Dendritic cell treated with granulocyte-macrophage colony-stimulating factor and Interleukin-4, amounts not matched to agents 40 ng/mL and 50 ng/mL, for 4 days (primary cell): ENCODE data around the gene LARGE2.
A peak's percentile ranks its signal among the peaks of the same experiment; 100 is the strongest.

Source experiments
- H3K27ac Mint-ChIP-seq: one replicate; pipeline ENCODE4 v1.8.0; 2022; ENCODE audit warnings: mild to moderate bottlenecking, mixed read lengths
- H3K27me3 Mint-ChIP-seq: one replicate; pipeline ENCODE4 v1.8.0; 2022; ENCODE audit warnings: mild to moderate bottlenecking, mixed read lengths
- H3K36me3 Mint-ChIP-seq: one replicate; pipeline ENCODE4 v1.8.0; 2022; ENCODE audit warnings: low read depth, mixed read lengths
- H3K4me1 Mint-ChIP-seq: one replicate; pipeline ENCODE4 v1.8.0; 2022; ENCODE audit warnings: low read depth, mixed read lengths
- H3K4me3 Mint-ChIP-seq: one replicate; pipeline ENCODE4 v1.8.0; 2022; ENCODE audit warnings: mild to moderate bottlenecking, moderate library complexity, mixed read lengths
- H3K9me3 Mint-ChIP-seq: one replicate; pipeline ENCODE4 v1.8.0; 2022; ENCODE audit warnings: mixed read lengths
- intact Hi-C: fragments of 100-400 bp; cut with micrococcal nuclease; formaldehyde crosslinking; loops from one replicate; pipeline ENCODE4 v1.15.0; 2022

Gene LARGE2

GRCh38 chr11:45926536-45927331 is 4.3 kb downstream of the LARGE2 start:
- Mint-ChIP-seq H3K27ac (no peak overlapping the region), H3K4me1 (peaks cover 29% of the 10 kb centered on the region), H3K4me3 (no peak overlapping the region), H3K36me3 (peaks cover 16% of the 10 kb centered on the region), H3K9me3 (no peaks in the 10 kb centered on the region), H3K27me3 (peaks cover 45% of the 10 kb centered on the region)
- intact Hi-C loops: no loop called here

- no peak overlapping the region for H3K4me3 Mint-ChIP-seq
- intact Hi-C loops: no loop called here
- H3K27ac Mint-ChIP-seq: no peak overlapping the region
- no peaks in the 10 kb centered on the region for H3K9me3 Mint-ChIP-seq
- peaks cover 21% of the 10 kb centered on the region for H3K36me3 Mint-ChIP-seq
- H3K27me3 Mint-ChIP-seq: peaks cover 44% of the 10 kb centered on the region
- peaks cover 35% of the 10 kb centered on the region for H3K4me1 Mint-ChIP-seq
These were observed 4.9 kb downstream of the LARGE2 start for GRCh38 chr11:45927332-45927683.

- no peak overlapping the region for H3K27ac Mint-ChIP-seq
- intact Hi-C loops: no loop called here
- H3K27me3 Mint-ChIP-seq: peaks cover 44% of the 10 kb centered on the region
- H3K9me3 Mint-ChIP-seq: no peaks in the 10 kb centered on the region
- no peak overlapping the region for H3K4me3 Mint-ChIP-seq
- H3K36me3 Mint-ChIP-seq: peaks cover 23% of the 10 kb centered on the region
- peaks cover 39% of the 10 kb centered on the region for H3K4me1 Mint-ChIP-seq
These were observed 5.4 kb downstream of the LARGE2 start for GRCh38 chr11:45927684-45928413.

GRCh38 chr11:45928535-45929215 is 6.2 kb downstream of the LARGE2 start:
- Mint-ChIP-seq H3K27ac (no peak overlapping the region), H3K27me3 (peaks cover 39% of the 10 kb centered on the region), H3K4me3 (no peak overlapping the region), H3K9me3 (no peaks in the 10 kb centered on the region), H3K4me1 (peaks cover 42% of the 10 kb centered on the region), H3K36me3 (peaks cover 26% of the 10 kb centered on the region)
- intact Hi-C loops: loop anchor here (1.0 kb wide), 1 partner anchor 8 kb away; no protein-coding TSS in a partner anchor

- intact Hi-C loops: loop anchor here (1.0 to 10.0 kb wide), 2 partner anchors 9 to 45 kb away; partner anchors contain the start of gene MAPK8IP1
- Mint-ChIP-seq H3K4me1 (peaks cover 51% of the 10 kb centered on the region), H3K27me3 (peaks cover 32% of the 10 kb centered on the region), H3K27ac (peak overlapping the region; percentile 58), H3K4me3 (no peak overlapping the region), H3K36me3 (peaks cover 34% of the 10 kb centered on the region), H3K9me3 (no peaks in the 10 kb centered on the region)
These were observed 7.1 kb downstream of the LARGE2 start for GRCh38 chr11:45929486-45930030.

- H3K27me3 Mint-ChIP-seq: peaks cover 28% of the 10 kb centered on the region
- intact Hi-C loops: loop anchor here (10.0 kb wide), 1 partner anchor 45 kb away; the partner anchor contains the start of gene MAPK8IP1
- H3K4me3 Mint-ChIP-seq: peak overlapping the region; percentile 22
- peaks cover 57% of the 10 kb centered on the region for H3K4me1 Mint-ChIP-seq
- peaks cover 41% of the 10 kb centered on the region for H3K36me3 Mint-ChIP-seq
- H3K9me3 Mint-ChIP-seq: no peaks in the 10 kb centered on the region
- H3K27ac Mint-ChIP-seq: peak overlapping the region; percentile 58
These were observed 7.8 kb downstream of the LARGE2 start for GRCh38 chr11:45930031-45930794.

- Mint-ChIP-seq H3K9me3 (no peaks in the 10 kb centered on the region), H3K4me3 (no peak overlapping the region), H3K27ac (no peak overlapping the region), H3K27me3 (peaks cover 26% of the 10 kb centered on the region), H3K36me3 (peaks cover 42% of the 10 kb centered on the region), H3K4me1 (peaks cover 65% of the 10 kb centered on the region)
- intact Hi-C loops: loop anchor here (10.0 kb wide), 1 partner anchor 46 kb away; the partner anchor contains the start of gene MAPK8IP1
These were observed 8.6 kb downstream of the LARGE2 start for GRCh38 chr11:45930951-45931570.

- H3K27ac Mint-ChIP-seq: no peak overlapping the region
- H3K9me3 Mint-ChIP-seq: no peaks in the 10 kb centered on the region
- H3K27me3 Mint-ChIP-seq: peaks cover 21% of the 10 kb centered on the region
- peaks cover 46% of the 10 kb centered on the region for H3K36me3 Mint-ChIP-seq
- peaks cover 68% of the 10 kb centered on the region for H3K4me1 Mint-ChIP-seq
- intact Hi-C loops: loop anchor here (10.0 kb wide), 1 partner anchor 47 kb away; the partner anchor contains the start of gene MAPK8IP1
- no peak overlapping the region for H3K4me3 Mint-ChIP-seq
These were observed 9.3 kb downstream of the LARGE2 start for GRCh38 chr11:45931739-45932138.

GRCh38 chr11:45932217-45932616 is 9.8 kb downstream of the LARGE2 start:
- Mint-ChIP-seq H3K27me3 (peaks cover 21% of the 10 kb centered on the region), H3K4me3 (no peak overlapping the region), H3K4me1 (peaks cover 71% of the 10 kb centered on the region), H3K36me3 (peaks cover 51% of the 10 kb centered on the region), H3K27ac (no peak overlapping the region), H3K9me3 (no peaks in the 10 kb centered on the region)
- intact Hi-C loops: loop anchor here (10.0 kb wide), 1 partner anchor 47 kb away; the partner anchor contains the start of gene MAPK8IP1

GRCh38 chr11:45933131-45933831 is 10.8 kb downstream of the LARGE2 start:
- intact Hi-C loops: loop anchor here (10.0 kb wide), 1 partner anchor 48 kb away; the partner anchor contains the start of gene MAPK8IP1
- Mint-ChIP-seq H3K4me3 (peak overlapping the region; percentile 52), H3K4me1 (peaks cover 71% of the 10 kb centered on the region), H3K9me3 (no peaks in the 10 kb centered on the region), H3K36me3 (peaks cover 62% of the 10 kb centered on the region), H3K27me3 (peaks cover 21% of the 10 kb centered on the region), H3K27ac (no peak overlapping the region)

GRCh38 chr11:45933846-45934579 is 11.6 kb downstream of the LARGE2 start:
- Mint-ChIP-seq H3K36me3 (peaks cover 68% of the 10 kb centered on the region), H3K9me3 (no peaks in the 10 kb centered on the region), H3K4me1 (peaks cover 71% of the 10 kb centered on the region), H3K27me3 (peaks cover 19% of the 10 kb centered on the region), H3K4me3 (peak overlapping the region; percentile 52), H3K27ac (no peak overlapping the region)
- intact Hi-C loops: loop anchor here (10.0 kb wide), 1 partner anchor 49 kb away; the partner anchor contains the start of gene MAPK8IP1
